RWPE2 (cell line): ENCODE measurements around the gene MBD2.

ENCODE experiments used
- ATAC-seq: fragments of 200-7000 bp; cut with Tn5 transposase; 3 replicates; pipeline ENCODE4 v1.9.1; 2021; ENCODE audit warnings: low read depth
- DNase-seq: peaks from one replicate; pipeline ENCODE4 v3.0.0-alpha.2; 2020; ENCODE audit warnings: low spot score
- H3K27ac ChIP-seq: fragments of 450-650 bp; 2 replicates; pipeline ENCODE4 v1.5.1; 2017; ENCODE audit warnings: mild to moderate bottlenecking; ENCODE audit not compliant: poor library complexity, severe bottlenecking
- H3K27me3 ChIP-seq: fragments of 250-450 bp; sonication (Bioruptor Pico); 2 replicates; pipeline ENCODE4 v1.5.1; 2021; ENCODE audit warnings: mild to moderate bottlenecking, moderate library complexity; ENCODE audit not compliant: insufficient read depth, poor library complexity, severe bottlenecking
- H3K36me3 ChIP-seq: fragments of 250-450 bp; sonication (Bioruptor Pico); 2 replicates; pipeline ENCODE4 v1.5.1; 2020; ENCODE audit warnings: low read depth, mild to moderate bottlenecking, moderate library complexity
- H3K4me1 ChIP-seq: fragments of 250-450 bp; sonication (Bioruptor Pico); 2 replicates; pipeline ENCODE4 v1.5.1; 2021; ENCODE audit warnings: mild to moderate bottlenecking, moderate library complexity; ENCODE audit not compliant: insufficient read depth, poor library complexity, severe bottlenecking
- H3K4me3 ChIP-seq: fragments of 250-450 bp; sonication (Bioruptor Pico); 2 replicates; pipeline ENCODE4 v1.5.1; 2021; ENCODE audit warnings: mild to moderate bottlenecking, moderate library complexity; ENCODE audit not compliant: severe bottlenecking
- H3K9me3 ChIP-seq: fragments of 250-450 bp; sonication (Bioruptor Pico); 2 replicates; pipeline ENCODE4 v1.5.1; 2021; ENCODE audit warnings: mild to moderate bottlenecking, moderate library complexity; ENCODE audit not compliant: severe bottlenecking
- CTCF ChIP-seq: fragments of 450-650 bp; IDR thresholded peaks from one replicate; pipeline ENCODE4 v1.5.1; 2017; ENCODE audit warnings: mild to moderate bottlenecking, moderate library complexity; ENCODE audit not compliant: poor library complexity, severe bottlenecking

The MBD2 gene

GRCh38 chr18:54242327-54242726, 17.9 kb upstream of the MBD2 start:
- no peak for ATAC-seq
- Histone ChIP-seq H3K4me1 (peaks cover 7% of the 10 kb centered on the region), H3K9me3 (no peaks in the 10 kb centered on the region), H3K36me3 (no peaks in the 10 kb centered on the region), H3K27ac (no peak overlapping the region), H3K27me3 (no peaks in the 10 kb centered on the region), H3K4me3 (no peak overlapping the region)
- no peak for DNase-seq
- no peak for TF ChIP-seq CTCF

GRCh38 chr18:54241483-54241882, 17.0 kb upstream of the MBD2 start:
- DNase-seq (no peak), ATAC-seq (no peak)
- Histone ChIP-seq H3K4me3 (no peak overlapping the region), H3K27me3 (no peaks in the 10 kb centered on the region), H3K36me3 (no peaks in the 10 kb centered on the region), H3K27ac (no peak overlapping the region), H3K9me3 (no peaks in the 10 kb centered on the region), H3K4me1 (no peaks in the 10 kb centered on the region)
- TF ChIP-seq CTCF = no peak

GRCh38 chr18:54240629-54241107, 16.2 kb upstream of the MBD2 start:
- H3K9me3 ChIP-seq = no peaks in the 10 kb centered on the region
- no peak overlapping the region for H3K4me3 ChIP-seq
- no peaks in the 10 kb centered on the region for H3K27me3 ChIP-seq
- DNase-seq (no peak), ATAC-seq (no peak; the same call in 2 of the 3 replicates)
- TF ChIP-seq CTCF = no peak
- H3K27ac ChIP-seq = no peak overlapping the region
- H3K36me3 ChIP-seq = no peaks in the 10 kb centered on the region
- no peaks in the 10 kb centered on the region for H3K4me1 ChIP-seq

- no peak for TF ChIP-seq CTCF
- Histone ChIP-seq H3K4me3 (no peak overlapping the region), H3K27ac (no peak overlapping the region), H3K27me3 (no peaks in the 10 kb centered on the region), H3K36me3 (no peaks in the 10 kb centered on the region), H3K9me3 (no peaks in the 10 kb centered on the region), H3K4me1 (no peaks in the 10 kb centered on the region)
- DNase-seq (no peak), ATAC-seq (no peak)
These were observed 15.1 kb upstream of the MBD2 start for GRCh38 chr18:54239601-54240000.

GRCh38 chr18:54239091-54239490, 14.6 kb upstream of the MBD2 start:
- Histone ChIP-seq H3K9me3 (no peaks in the 10 kb centered on the region), H3K36me3 (no peaks in the 10 kb centered on the region), H3K27ac (no peak overlapping the region), H3K4me3 (no peak overlapping the region), H3K27me3 (no peaks in the 10 kb centered on the region), H3K4me1 (no peaks in the 10 kb centered on the region)
- DNase-seq (no peak), ATAC-seq (no peak)
- TF ChIP-seq CTCF = no peak
